Mucosa of descending colon (tissue), 3 donors: Measurements from ENCODE around the gene SNX5. TPM values are rescaled to one million over a fixed set of nuclear protein-coding genes. Genes with fewer than 3 reads are reported as not detected.

Experiments
- ATAC-seq: fragments of 200-7000 bp; cut with Tn5 transposase; one replicate; pipeline ENCODE4 v1.9.1; 2020; ENCODE audit warnings: mild to moderate bottlenecking, moderate library complexity
- DNase-seq, 3 donors: peaks; one replicate each; pipeline ENCODE4 v3.0.0-alpha.2; 2020
- H3K36me3 ChIP-seq: fragments of 200-600 bp; one replicate; pipeline ENCODE4 v1.8.0; 2021; ENCODE audit warnings: low read depth, mild to moderate bottlenecking
- H3K4me1 ChIP-seq: fragments of 200-600 bp; one replicate; pipeline ENCODE4 v1.8.0; 2021; ENCODE audit warnings: low read depth, mild to moderate bottlenecking
- H3K4me3 ChIP-seq: fragments of 200-600 bp; one replicate; pipeline ENCODE4 v1.8.0; 2021; ENCODE audit warnings: mild to moderate bottlenecking
- H3K9me3 ChIP-seq: fragments of 200-600 bp; one replicate; pipeline ENCODE4 v1.8.0; 2021; ENCODE audit warnings: mild to moderate bottlenecking
- CTCF ChIP-seq: fragments of 200-600 bp; IDR thresholded peaks from one replicate; pipeline ENCODE4 v1.8.0; 2022; ENCODE audit warnings: antibody characterized with exemption, mild to moderate bottlenecking
- intact Hi-C, 2 donors: fragments of 100-400 bp; cut with DNase I in 1 of 2; cut with micrococcal nuclease in 1 of 2; formaldehyde crosslinking; loops; one replicate each; pipeline versions ENCODE4 v1.11.0 to v1.11.1; 2022; cut with DNase I, micrococcal nuclease
- total RNA-seq, 3 donors: library from RNA; stranded (reverse); fragmentation: NEBNext Ultra II Directional in 2 of 3; extraction: Animal tissue kit (Norgen Biotek cat#: 25700) in 2 of 3; gene quantifications; one replicate each; pipeline versions ENCODE4 v1.2.1 to v1.2.4, GENCODE V29; 2021 to 2023
- donor health status: DM: no; HTN: no; CAD: no; lungs with moderate emphysema.
- donor health status: DM: no; HTN: no; CAD: no.
- donor health status: DM: no; HTN: yes; CAD: no.

The SNX5 gene
- total RNA-seq, 3 donors from 2014 or later: 70.3 to 117 (median 105) TPM

DNA sequence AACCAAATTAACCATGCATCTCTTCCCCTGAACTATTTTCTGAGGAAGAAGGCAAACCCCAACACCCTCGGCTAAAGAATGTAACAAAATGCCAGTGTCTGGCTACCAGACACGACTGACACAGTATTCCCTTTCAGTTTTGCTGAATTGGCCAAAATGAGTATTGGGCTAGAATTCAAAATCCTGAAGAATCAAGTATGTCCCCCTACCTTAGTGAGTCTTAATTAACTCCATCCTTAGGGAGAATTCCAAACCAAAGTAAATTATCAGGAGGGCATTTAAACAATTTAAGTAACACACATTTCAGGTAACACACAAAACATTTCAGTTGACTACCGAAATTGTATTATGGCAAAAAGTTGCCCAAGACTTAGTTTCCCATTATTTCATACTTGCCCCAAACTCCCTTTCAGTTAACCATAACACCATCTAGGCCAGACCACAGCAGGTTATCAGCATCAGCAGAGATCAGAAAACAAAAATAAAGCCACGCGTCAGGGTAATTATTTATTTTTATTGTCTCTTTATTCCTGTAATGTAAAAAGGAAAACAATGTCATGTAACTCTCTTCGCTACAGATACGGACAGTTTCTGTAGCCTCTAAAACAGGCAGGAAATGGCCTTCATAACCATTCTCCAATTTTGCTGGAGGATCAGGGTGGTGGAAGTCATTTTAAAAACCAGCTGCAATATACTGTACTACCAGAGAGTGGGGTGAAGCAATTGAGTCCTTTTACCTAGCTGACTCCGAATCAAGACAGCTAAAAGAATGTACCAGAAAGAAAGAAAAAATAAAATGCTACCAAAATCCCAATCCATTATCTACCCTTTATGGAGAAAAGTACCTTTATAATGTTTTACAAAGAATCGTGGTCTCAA lies 1.9 kb downstream of the SNX5 start:
- no peak for ATAC-seq
- no peak for DNase-seq
- peaks cover 35% of the 10 kb centered on the region for H3K4me1 ChIP-seq
- no peaks in the 10 kb centered on the region for H3K36me3 ChIP-seq
- no peaks in the 10 kb centered on the region for H3K9me3 ChIP-seq
- H3K4me3 ChIP-seq: no peak overlapping the region
- intact Hi-C loops: no loop called here
- no peak for TF ChIP-seq CTCF

GRCh38 chr20:17965042-17965697 lies 3.4 kb downstream of the SNX5 start:
- ATAC-seq: no peak
- Histone ChIP-seq H3K9me3 (no peaks in the 10 kb centered on the region), H3K36me3 (no peaks in the 10 kb centered on the region), H3K4me1 (peaks cover 44% of the 10 kb centered on the region), H3K4me3 (no peak overlapping the region)
- no peak for TF ChIP-seq CTCF
- DNase-seq: peak in 1 of 3 donors; percentile 43
- intact Hi-C loops: no loop called here

DNA sequence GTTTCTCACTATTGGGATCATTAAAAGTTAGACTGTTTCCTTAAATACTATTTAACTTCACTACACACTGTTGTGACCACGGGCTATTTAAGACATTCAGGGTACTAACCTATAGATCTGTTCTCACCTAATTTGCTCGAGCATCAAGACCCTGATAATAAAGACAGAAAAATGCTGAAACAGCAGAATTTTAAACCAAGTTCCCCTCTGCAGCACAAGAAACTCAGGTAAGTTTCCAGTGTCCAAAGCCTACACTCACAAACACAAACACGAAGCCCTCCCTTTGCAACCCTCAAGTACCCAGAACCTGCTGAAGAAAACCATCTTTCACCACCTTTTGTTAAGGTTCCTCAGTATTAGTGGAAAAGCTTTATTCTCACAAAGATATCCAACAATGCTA lies 4.0 kb downstream of the SNX5 start:
- Histone ChIP-seq H3K36me3 (no peaks in the 10 kb centered on the region), H3K4me1 (peaks cover 49% of the 10 kb centered on the region), H3K4me3 (no peak overlapping the region), H3K9me3 (no peaks in the 10 kb centered on the region)
- no peak for ATAC-seq
- DNase-seq: no peak
- intact Hi-C loops: no loop called here
- TF ChIP-seq CTCF: no peak

GRCh38 chr20:17964073-17964472 lies 4.5 kb downstream of the SNX5 start:
- peaks cover 55% of the 10 kb centered on the region for H3K4me1 ChIP-seq
- ATAC-seq (no peak), DNase-seq (no peak)
- H3K36me3 ChIP-seq: no peaks in the 10 kb centered on the region
- intact Hi-C loops: no loop called here
- H3K9me3 ChIP-seq: no peaks in the 10 kb centered on the region
- no peak overlapping the region for H3K4me3 ChIP-seq
- no peak for TF ChIP-seq CTCF

- H3K4me1 ChIP-seq: peaks cover 62% of the 10 kb centered on the region
- H3K36me3 ChIP-seq: no peaks in the 10 kb centered on the region
- no peak for TF ChIP-seq CTCF
- H3K4me3 ChIP-seq: no peak overlapping the region
- H3K9me3 ChIP-seq: no peaks in the 10 kb centered on the region
- intact Hi-C loops: no loop called here
- DNase-seq (no peak), ATAC-seq (no peak)
Observed at GRCh38 chr20:17963114-17963897, 5.3 kb downstream of the SNX5 start.
